ENCODE results near the gene PACSIN1.

DNA sequence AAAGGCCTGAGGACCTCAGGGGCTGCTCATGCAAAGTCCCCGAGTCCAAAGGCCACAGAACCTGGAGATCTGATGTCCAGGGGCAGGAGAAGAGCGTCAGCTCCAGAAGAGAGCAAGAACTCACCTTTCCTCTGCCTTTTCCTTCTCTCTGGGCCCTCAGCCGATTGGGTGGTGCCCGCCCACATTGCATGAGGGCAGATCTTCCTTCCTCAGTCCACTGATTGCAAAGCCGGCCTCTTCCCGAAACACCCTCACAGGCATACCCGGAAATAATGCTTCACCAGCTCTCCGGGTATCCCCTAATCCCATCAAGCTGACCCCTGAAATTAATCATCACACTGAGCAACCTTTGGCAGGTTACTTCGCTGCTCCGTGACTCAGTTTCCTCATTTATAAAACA is 56.9 kb downstream of the PACSIN1 start:
- TF ChIP-seq, protein P1, sequence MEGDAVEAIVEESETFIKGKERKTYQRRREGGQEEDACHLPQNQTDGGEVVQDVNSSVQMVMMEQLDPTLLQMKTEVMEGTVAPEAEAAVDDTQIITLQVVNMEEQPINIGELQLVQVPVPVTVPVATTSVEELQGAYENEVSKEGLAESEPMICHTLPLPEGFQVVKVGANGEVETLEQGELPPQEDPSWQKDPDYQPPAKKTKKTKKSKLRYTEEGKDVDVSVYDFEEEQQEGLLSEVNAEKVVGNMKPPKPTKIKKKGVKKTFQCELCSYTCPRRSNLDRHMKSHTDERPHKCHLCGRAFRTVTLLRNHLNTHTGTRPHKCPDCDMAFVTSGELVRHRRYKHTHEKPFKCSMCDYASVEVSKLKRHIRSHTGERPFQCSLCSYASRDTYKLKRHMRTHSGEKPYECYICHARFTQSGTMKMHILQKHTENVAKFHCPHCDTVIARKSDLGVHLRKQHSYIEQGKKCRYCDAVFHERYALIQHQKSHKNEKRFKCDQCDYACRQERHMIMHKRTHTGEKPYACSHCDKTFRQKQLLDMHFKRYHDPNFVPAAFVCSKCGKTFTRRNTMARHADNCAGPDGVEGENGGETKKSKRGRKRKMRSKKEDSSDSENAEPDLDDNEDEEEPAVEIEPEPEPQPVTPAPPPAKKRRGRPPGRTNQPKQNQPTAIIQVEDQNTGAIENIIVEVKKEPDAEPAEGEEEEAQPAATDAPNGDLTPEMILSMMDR (IDR thresholded peaks at IDR 0.05; ENCODE audit: insufficient read depth, low read length, poor library complexity, severe bottlenecking), result no peak
- no peak for TF ChIP-seq EZH2phosphoT487 (conservative IDR thresholded peaks at IDR 0.05; ENCODE audit: low read length)

Data from SU-DHL-6 (cell line).